OCI-LY3 (cell line): ENCODE results near the gene CFD.
"Not testable (repeated sequence)": the region's sequence is repeated elsewhere in the genome, so short reads cannot be mapped to it uniquely, and the experiment has no call there.

Experiments used
- H2AFZ ChIP-seq: fragments of 200-600, 300-600 bp; shearing (Covaris generic); 2 replicates; pipeline ENCODE4 v1.6.0; 2014; ENCODE audit warnings: antibody characterized with exemption, low read depth, low read length
- H3K27ac ChIP-seq: fragments of 200-600, 300-600 bp; sonication (generic); 2 replicates; pipeline ENCODE4 v1.5.1; 2014; ENCODE audit warnings: mild to moderate bottlenecking, low read length, moderate library complexity, mixed read lengths
- H3K27me3 ChIP-seq: fragments of 200-600, 300-600 bp; sonication (generic); 2 replicates; pipeline ENCODE4 v1.6.1; 2014; ENCODE audit warnings: low read depth, low read length, mixed read lengths
- H3K36me3 ChIP-seq: fragments of 200-600, 300-600 bp; sonication (generic); replicated peaks from 2 replicates; pipeline ENCODE3; 2014; ENCODE audit warnings: low read depth, low read length, mixed read lengths
- H3K4me1 ChIP-seq: fragments of 300-600, 200-600 bp; sonication (generic); 2 replicates; pipeline ENCODE4 v1.6.1; 2014; ENCODE audit warnings: low read length, mixed read lengths
- H3K4me2 ChIP-seq: fragments of 200-600, 300-600 bp; sonication (generic); 2 replicates; pipeline ENCODE4 v1.6.1; 2014; ENCODE audit warnings: low read length, mixed read lengths
- H3K4me3 ChIP-seq: fragments of 300-600, 200-600 bp; sonication (generic); 2 replicates; pipeline ENCODE4 v1.5.1; 2014; ENCODE audit warnings: antibody characterized with exemption, mild to moderate bottlenecking, low read length, moderate library complexity
- H3K79me2 ChIP-seq: fragments of 300-600, 200-600 bp; shearing (Covaris generic); 2 replicates; pipeline ENCODE4 v1.6.1; 2014; ENCODE audit warnings: mild to moderate bottlenecking, low read length, mixed read lengths
- H3K9ac ChIP-seq: fragments of 300-600, 200-600 bp; shearing (Covaris generic); 2 replicates; pipeline ENCODE4 v1.6.0; 2014; ENCODE audit warnings: mild to moderate bottlenecking, low read length, moderate library complexity
- H3K9me3 ChIP-seq: fragments of 200-600, 300-600 bp; shearing (Covaris generic); 2 replicates; pipeline ENCODE4 v1.6.1; 2014; ENCODE audit warnings: low read length, mixed read lengths; ENCODE audit not compliant: insufficient read depth
- H4K20me1 ChIP-seq: fragments of 200-600, 300-600 bp; sonication (generic); 2 replicates; pipeline ENCODE4 v1.6.1; 2016; ENCODE audit warnings: low read length, mixed read lengths; ENCODE audit not compliant: insufficient read depth
- CTCF ChIP-seq: fragments of 200-600, 300-600 bp; sonication (generic); IDR thresholded peaks from 2 replicates; pipeline ENCODE4 v1.5.1; 2014; ENCODE audit warnings: antibody characterized with exemption, low read length, low read depth
- EZH2phosphoT487 ChIP-seq: fragments of 200-600 bp; shearing (Covaris generic); IDR thresholded peaks from 2 replicates; pipeline ENCODE4 v1.6.1; 2018; ENCODE audit warnings: antibody characterized with exemption, mixed run types, low read depth

CFD gene

GRCh38 chr19:831407-832369, 27.8 kb upstream of the CFD start:
- Histone ChIP-seq H2AFZ (no peak overlapping the region), H3K36me3 (no peaks in the 10 kb centered on the region), H3K79me2 (no peaks in the 10 kb centered on the region), H3K9ac (no peak overlapping the region), H3K9me3 (no peaks in the 10 kb centered on the region), H3K4me1 (peaks cover 26% of the 10 kb centered on the region), H4K20me1 (no peaks in the 10 kb centered on the region), H3K27me3 (peaks cover 21% of the 10 kb centered on the region), H3K4me2 (peak overlapping the region; percentile 39), H3K27ac (no peak overlapping the region), H3K4me3 (peak overlapping the region; percentile 29)
- TF ChIP-seq EZH2phosphoT487, result 0 out of 2 replicates have a peak, but pooled peaks have one; percentile 50
- TF ChIP-seq CTCF, result no peak

GRCh38 chr19:834216-834615, 25.2 kb upstream of the CFD start:
- Histone ChIP-seq H3K27ac (no peak overlapping the region), H3K4me2 (no peak overlapping the region), H3K36me3 (no peaks in the 10 kb centered on the region), H4K20me1 (no peaks in the 10 kb centered on the region), H3K9ac (no peak overlapping the region), H3K4me1 (peaks cover 16% of the 10 kb centered on the region), H3K27me3 (peaks cover 23% of the 10 kb centered on the region), H3K79me2 (no peaks in the 10 kb centered on the region), H3K9me3 (no peaks in the 10 kb centered on the region), H2AFZ (no peak overlapping the region), H3K4me3 (no peak overlapping the region)
- TF ChIP-seq EZH2phosphoT487 (no peak), CTCF (no peak)

GRCh38 chr19:835210-835810, 24.2 kb upstream of the CFD start:
- peaks cover 8% of the 10 kb centered on the region; the same call in 1 of the 2 replicates for H3K4me1 ChIP-seq
- no peak overlapping the region for H2AFZ ChIP-seq
- H3K4me3 ChIP-seq, result no peak overlapping the region
- H3K27me3 ChIP-seq, result peaks cover 20% of the 10 kb centered on the region
- no peaks in the 10 kb centered on the region for H3K36me3 ChIP-seq
- no peaks in the 10 kb centered on the region for H3K9me3 ChIP-seq
- H4K20me1 ChIP-seq, result no peaks in the 10 kb centered on the region
- no peak overlapping the region for H3K27ac ChIP-seq
- no peak for TF ChIP-seq EZH2phosphoT487
- no peak for TF ChIP-seq CTCF
- no peak overlapping the region for H3K9ac ChIP-seq
- no peaks in the 10 kb centered on the region for H3K79me2 ChIP-seq
- no peak overlapping the region for H3K4me2 ChIP-seq

GRCh38 chr19:840519-841206, 18.8 kb upstream of the CFD start, which contains the start of gene PRTN3:
Gene PRTN3 (plus strand): TSS chr19:840999. CDS start chr19:841009, 10 bp downstream.
- no peaks in the 10 kb centered on the region for H3K36me3 ChIP-seq
- no peak within 1 kb of the TSS for H2AFZ ChIP-seq
- H3K27ac ChIP-seq, result no peak within 1 kb of the TSS
- H3K79me2 ChIP-seq, result no peaks in the 10 kb centered on the region
- no peak within 1 kb of the TSS for H3K4me3 ChIP-seq
- TF ChIP-seq EZH2phosphoT487 (no peak), CTCF (no peak)
- no peak within 1 kb of the TSS for H3K4me2 ChIP-seq
- H3K9me3 ChIP-seq, result no peaks in the 10 kb centered on the region
- peaks cover 5% of the 10 kb centered on the region; the same call in 1 of the 2 replicates for H3K27me3 ChIP-seq
- H4K20me1 ChIP-seq, result no peaks in the 10 kb centered on the region
- H3K9ac ChIP-seq, result no peak within 1 kb of the TSS
- H3K4me1 ChIP-seq, result peaks cover 14% of the 10 kb centered on the region

- H3K4me3 ChIP-seq, H3K79me2 ChIP-seq, H3K9me3 ChIP-seq, H3K27ac ChIP-seq, H3K9ac ChIP-seq, H4K20me1 ChIP-seq, H3K27me3 ChIP-seq, H3K36me3 ChIP-seq, H2AFZ ChIP-seq, H3K4me2 ChIP-seq: not testable (repeated sequence)
- H3K4me1 ChIP-seq, result peaks cover 19% of the 10 kb centered on the region
These were observed 16.7 kb upstream of the CFD start for GRCh38 chr19:842802-843179.
